Measurements from ENCODE around the gene NDUFS5.

NDUFS5 gene

DNA sequence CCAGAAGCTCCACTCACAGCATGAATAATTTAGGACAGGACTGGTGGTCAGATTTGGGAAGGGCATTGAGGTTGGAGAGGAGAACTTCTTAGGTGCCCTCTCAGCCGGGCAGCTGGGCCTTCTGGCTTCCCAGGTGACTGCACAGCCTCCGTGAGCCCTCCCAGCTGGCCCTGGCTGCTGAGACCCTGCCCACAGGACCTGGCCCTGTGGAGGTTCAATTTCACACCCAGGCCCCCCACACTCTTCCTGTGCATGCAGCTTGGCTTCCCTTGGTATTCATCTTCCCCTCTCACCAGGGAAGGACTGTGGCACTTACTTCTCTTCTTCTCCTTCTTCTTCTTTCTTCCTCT lies 50.6 kb downstream of the NDUFS5 start:
- TF ChIP-seq, protein P1, sequence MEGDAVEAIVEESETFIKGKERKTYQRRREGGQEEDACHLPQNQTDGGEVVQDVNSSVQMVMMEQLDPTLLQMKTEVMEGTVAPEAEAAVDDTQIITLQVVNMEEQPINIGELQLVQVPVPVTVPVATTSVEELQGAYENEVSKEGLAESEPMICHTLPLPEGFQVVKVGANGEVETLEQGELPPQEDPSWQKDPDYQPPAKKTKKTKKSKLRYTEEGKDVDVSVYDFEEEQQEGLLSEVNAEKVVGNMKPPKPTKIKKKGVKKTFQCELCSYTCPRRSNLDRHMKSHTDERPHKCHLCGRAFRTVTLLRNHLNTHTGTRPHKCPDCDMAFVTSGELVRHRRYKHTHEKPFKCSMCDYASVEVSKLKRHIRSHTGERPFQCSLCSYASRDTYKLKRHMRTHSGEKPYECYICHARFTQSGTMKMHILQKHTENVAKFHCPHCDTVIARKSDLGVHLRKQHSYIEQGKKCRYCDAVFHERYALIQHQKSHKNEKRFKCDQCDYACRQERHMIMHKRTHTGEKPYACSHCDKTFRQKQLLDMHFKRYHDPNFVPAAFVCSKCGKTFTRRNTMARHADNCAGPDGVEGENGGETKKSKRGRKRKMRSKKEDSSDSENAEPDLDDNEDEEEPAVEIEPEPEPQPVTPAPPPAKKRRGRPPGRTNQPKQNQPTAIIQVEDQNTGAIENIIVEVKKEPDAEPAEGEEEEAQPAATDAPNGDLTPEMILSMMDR (IDR thresholded peaks at IDR 0.05; ENCODE audit: low read depth, low read length) = no peak
- no peak for DNase-seq (ENCODE audit: low read depth)
- no peak overlapping the region for H3K4me3 ChIP-seq (ENCODE audit: low read depth, low read length)

DNA sequence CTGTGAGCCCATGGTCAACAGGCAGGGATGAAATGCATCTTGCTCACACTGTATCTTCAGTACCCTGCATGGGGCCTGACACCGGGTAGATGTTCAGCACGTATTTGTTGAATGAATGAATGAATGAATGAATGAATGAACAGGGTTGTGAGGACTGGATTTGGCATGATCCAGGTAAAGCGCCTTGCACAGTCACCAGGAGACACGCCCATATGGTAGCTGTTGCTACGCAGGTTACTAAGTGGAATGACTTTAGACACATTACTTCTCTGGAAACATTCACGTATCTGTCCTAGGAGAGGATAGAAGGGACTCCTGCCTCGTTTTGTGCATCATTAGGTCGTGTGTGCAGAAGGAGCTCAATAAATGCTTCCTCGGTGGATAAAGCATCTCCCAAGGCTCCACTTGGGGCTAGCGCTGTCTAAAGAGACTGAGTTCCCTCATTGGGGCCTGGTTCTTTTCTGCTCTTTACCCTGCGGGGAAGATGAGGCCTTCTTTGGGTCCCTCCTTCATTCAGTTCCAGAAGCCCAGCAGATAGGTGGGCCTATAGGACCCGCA lies 54.2 kb downstream of the NDUFS5 start:
- H3K4me3 ChIP-seq (ENCODE audit: low read depth, low read length) = no peak overlapping the region
- TF ChIP-seq MYC (IDR thresholded peaks at IDR 0.05; ENCODE audit: low read depth, low read length) = no peak
- DNase-seq (ENCODE audit: low read depth) = no peak

DNA sequence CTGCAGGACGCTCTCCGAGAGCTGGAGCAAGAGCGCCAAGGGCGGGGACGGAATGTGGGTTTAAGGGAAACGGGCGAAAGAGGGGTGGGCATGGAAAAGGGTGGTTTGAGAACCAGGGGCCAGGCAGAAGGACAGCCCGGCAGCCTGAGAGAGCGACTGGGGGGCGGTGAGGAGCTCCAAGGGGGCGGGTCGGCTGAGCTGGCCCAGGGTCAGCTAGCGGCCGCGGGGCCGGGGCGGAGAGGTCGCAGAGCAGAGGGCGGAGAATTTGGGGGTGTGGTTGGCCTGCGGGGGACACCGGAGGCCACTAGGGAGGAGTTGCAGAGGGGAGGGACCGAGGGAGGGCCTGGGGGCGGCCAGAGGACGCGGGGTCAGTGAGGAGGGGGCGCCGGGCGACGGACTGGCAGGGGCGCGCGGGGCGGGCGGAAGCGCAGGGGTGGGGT lies 54.7 kb downstream of the NDUFS5 start:
- H3K4me3 ChIP-seq (ENCODE audit: low read depth, low read length) = no peak overlapping the region
- no peak for TF ChIP-seq POLR2A (IDR thresholded peaks at IDR 0.05; ENCODE audit: extremely low read depth, insufficient read length)
- TF ChIP-seq, protein P2, sequence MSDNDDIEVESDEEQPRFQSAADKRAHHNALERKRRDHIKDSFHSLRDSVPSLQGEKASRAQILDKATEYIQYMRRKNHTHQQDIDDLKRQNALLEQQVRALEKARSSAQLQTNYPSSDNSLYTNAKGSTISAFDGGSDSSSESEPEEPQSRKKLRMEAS (IDR thresholded peaks at IDR 0.05; ENCODE audit: low read depth, low read length) = no peak
- no peak for TF ChIP-seq MYC (IDR thresholded peaks at IDR 0.05; ENCODE audit: low read depth, low read length)
- TF ChIP-seq, protein P1 (IDR thresholded peaks at IDR 0.05; ENCODE audit: low read depth, low read length) = no peak
- no peak for DNase-seq (ENCODE audit: low read depth)

DNA sequence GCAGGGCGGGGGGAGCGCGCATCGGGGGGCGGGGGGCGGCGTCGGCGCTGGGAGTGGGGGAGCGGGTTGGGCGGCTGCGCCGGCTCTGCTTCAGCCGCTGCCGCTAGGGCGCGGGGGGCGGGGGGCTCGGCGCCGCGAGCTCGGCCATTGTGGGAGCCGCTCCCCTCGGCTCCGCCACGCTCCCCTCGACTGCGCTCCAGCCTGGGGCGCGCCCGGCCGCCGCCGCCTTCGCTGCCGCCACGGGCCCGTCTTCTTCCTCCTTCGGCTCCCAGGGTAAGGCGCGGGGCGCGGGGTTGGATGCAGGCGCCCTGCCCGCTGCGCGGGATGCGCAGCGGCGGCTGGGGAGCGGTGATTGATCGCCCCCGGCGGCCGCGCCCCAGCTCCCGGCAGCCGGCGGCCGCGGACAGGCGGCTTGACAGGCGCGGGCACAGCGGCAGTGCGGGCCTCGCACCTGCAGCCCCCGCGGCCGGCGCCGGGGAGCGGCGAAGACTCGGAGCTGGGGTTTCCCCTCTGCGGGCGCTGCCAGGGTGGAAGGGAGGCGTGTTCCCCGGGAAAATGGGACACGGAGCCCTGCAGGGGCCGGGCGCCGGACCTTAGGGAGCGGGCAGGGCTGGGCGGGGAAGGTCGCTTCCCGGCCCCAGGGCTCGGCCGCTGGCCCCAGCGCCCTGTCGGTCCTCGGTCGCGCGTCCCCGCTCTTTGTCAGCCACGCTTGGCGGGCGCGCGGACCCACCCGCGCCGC lies 55.3 kb downstream of the NDUFS5 start:
- no peak overlapping the region for H3K4me3 ChIP-seq (ENCODE audit: low read depth, low read length)
- TF ChIP-seq MYC (IDR thresholded peaks at IDR 0.05; ENCODE audit: low read depth, low read length) = no peak
- TF ChIP-seq, protein P2 (IDR thresholded peaks at IDR 0.05; ENCODE audit: low read depth, low read length) = no peak
- TF ChIP-seq, protein P1 (IDR thresholded peaks at IDR 0.05; ENCODE audit: low read depth, low read length) = no peak
- TF ChIP-seq POLR2A (IDR thresholded peaks at IDR 0.05; ENCODE audit: extremely low read depth, insufficient read length) = no peak
- DNase-seq (ENCODE audit: low read depth) = peak; percentile 66

DNA sequence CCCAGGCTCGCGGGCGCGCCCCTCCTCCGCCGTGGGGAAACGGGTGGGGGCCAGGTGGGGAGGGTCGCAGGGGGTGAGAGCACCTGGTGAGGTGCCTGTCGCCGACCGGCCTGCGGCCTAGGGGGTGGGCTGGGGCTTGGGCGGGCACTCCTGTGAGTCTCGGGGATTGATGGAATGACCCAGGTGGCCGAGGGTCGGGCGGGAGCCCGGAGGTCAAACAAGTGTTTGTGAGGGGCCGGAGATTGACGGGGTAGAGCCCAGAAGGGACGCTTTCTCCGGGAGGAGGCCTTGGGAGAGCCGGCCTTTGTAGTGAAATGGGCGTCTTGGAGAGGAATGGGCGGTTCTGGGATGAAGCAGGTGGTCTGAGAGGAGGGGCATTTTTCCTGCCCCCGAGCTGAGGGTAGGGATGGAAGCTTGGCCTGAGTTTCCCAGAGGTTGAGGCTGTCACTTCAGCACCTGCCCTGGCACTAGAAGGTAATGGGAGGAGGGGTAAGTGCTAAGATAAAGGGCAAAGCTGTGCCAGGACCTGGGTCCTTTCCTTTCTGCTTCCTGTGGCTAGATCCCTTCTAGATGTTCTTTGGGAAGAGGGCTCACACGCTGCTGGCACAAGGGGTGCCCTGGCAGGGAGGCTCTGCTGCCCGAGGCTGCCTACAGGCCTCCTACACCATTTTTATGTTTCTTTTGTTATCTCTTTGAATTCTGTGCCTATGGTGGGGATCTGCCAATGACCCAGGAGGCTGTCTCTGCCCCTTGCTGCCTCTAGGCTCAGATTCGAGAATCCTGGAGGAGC lies 56.1 kb downstream of the NDUFS5 start:
- DNase-seq (ENCODE audit: low read depth) = no peak
- TF ChIP-seq, protein P2 (IDR thresholded peaks at IDR 0.05; ENCODE audit: low read depth, low read length) = no peak
- TF ChIP-seq MYC (IDR thresholded peaks at IDR 0.05; ENCODE audit: low read depth, low read length) (no peak), POLR2A (IDR thresholded peaks at IDR 0.05; ENCODE audit: extremely low read depth, insufficient read length) (no peak)
- TF ChIP-seq, protein P1 (IDR thresholded peaks at IDR 0.05; ENCODE audit: low read depth, low read length) = no peak
- no peak overlapping the region for H3K4me3 ChIP-seq (ENCODE audit: low read depth, low read length)

DNA sequence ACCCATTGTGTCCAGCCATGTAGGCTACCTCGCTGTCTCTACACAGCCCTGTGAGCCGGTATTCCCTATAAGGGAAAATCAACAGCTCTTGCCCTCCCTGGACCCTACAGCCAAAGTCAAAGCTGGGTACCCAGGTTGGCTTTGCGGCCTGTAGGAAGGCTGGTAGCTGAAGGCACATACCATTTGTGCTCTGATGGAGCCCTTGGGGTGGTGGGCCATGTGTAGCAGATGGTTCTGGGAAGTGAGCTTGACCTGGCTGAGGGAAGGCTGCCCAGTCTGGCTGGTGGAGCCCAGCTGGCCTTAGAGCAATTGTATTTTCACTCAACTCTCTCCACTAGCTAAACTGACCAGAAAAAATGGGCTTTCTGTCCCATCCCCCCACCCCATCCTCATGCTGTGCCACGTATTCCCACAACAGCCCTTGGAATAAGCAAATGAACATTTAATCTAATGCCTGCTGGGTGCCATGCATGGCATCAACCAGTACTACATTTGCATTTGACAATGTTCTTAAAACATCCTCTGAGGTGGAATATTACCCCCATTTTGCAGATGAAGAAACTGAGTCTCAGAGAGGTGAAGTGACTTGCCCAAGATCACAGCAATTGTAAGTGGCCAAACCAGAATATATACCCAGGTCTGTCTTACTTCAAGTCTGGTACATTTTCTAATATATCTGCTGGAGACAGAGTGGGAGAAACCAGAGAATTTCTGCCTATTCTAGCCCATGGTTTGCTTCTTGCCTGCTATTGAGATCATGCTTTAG lies 56.8 kb downstream of the NDUFS5 start:
- no peak for DNase-seq (ENCODE audit: low read depth)
- no peak overlapping the region for H3K4me3 ChIP-seq (ENCODE audit: low read depth, low read length)
- TF ChIP-seq, protein P1 (IDR thresholded peaks at IDR 0.05; ENCODE audit: low read depth, low read length) = no peak
- TF ChIP-seq MYC (IDR thresholded peaks at IDR 0.05; ENCODE audit: low read depth, low read length) = no peak

All from NB4 (cell line).